ENCODE measurements around the gene SEPSECS.
"Not testable (repeated sequence)": the region's sequence is repeated elsewhere in the genome, so short reads cannot be mapped to it uniquely, and the experiment has no call there.

SEPSECS gene

GRCh38 chr4:25085671-25086070 lies 74.6 kb downstream of the SEPSECS start:
- Histone ChIP-seq H3K36me3 (ENCODE audit: insufficient read depth, low read length) (no peaks in the 10 kb centered on the region), H3K4me1 (ENCODE audit: insufficient read depth, low read length) (no peaks in the 10 kb centered on the region), H3K79me2 (ENCODE audit: insufficient read depth, low read length) (no peaks in the 10 kb centered on the region), H4K20me1 (ENCODE audit: insufficient read depth, low read length) (no peaks in the 10 kb centered on the region), H3K4me2 (ENCODE audit: insufficient read depth, low read length) (no peak overlapping the region), H3K27ac (ENCODE audit: low read length) (no peak overlapping the region), H2AFZ (ENCODE audit: low read depth, low read length) (no peak overlapping the region), H3K4me3 (ENCODE audit: low read depth in 1 of 2, low read length in 2 of 2) (no peak overlapping the region), H3K9ac (ENCODE audit: low read depth, low read length) (no peak overlapping the region), H3K9me3 (ENCODE audit: insufficient read depth, low read length, severe bottlenecking) (no peaks in the 10 kb centered on the region), H3K27me3 (ENCODE audit: insufficient read depth, low read length, poor library complexity) (no peaks in the 10 kb centered on the region)
- no peak for ATAC-seq (ENCODE audit: insufficient read depth, low read depth)
- DNase-seq: no peak
- TF ChIP-seq, protein P1, sequence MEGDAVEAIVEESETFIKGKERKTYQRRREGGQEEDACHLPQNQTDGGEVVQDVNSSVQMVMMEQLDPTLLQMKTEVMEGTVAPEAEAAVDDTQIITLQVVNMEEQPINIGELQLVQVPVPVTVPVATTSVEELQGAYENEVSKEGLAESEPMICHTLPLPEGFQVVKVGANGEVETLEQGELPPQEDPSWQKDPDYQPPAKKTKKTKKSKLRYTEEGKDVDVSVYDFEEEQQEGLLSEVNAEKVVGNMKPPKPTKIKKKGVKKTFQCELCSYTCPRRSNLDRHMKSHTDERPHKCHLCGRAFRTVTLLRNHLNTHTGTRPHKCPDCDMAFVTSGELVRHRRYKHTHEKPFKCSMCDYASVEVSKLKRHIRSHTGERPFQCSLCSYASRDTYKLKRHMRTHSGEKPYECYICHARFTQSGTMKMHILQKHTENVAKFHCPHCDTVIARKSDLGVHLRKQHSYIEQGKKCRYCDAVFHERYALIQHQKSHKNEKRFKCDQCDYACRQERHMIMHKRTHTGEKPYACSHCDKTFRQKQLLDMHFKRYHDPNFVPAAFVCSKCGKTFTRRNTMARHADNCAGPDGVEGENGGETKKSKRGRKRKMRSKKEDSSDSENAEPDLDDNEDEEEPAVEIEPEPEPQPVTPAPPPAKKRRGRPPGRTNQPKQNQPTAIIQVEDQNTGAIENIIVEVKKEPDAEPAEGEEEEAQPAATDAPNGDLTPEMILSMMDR (IDR thresholded peaks at IDR 0.05; ENCODE audit: borderline replicate concordance, extremely low read depth, low read length, poor library complexity, severe bottlenecking): no peak
- no peak for TF ChIP-seq EZH2 (IDR thresholded peaks at IDR 0.05; ENCODE audit: borderline replicate concordance, low read depth, low read length, severe bottlenecking)

DNA sequence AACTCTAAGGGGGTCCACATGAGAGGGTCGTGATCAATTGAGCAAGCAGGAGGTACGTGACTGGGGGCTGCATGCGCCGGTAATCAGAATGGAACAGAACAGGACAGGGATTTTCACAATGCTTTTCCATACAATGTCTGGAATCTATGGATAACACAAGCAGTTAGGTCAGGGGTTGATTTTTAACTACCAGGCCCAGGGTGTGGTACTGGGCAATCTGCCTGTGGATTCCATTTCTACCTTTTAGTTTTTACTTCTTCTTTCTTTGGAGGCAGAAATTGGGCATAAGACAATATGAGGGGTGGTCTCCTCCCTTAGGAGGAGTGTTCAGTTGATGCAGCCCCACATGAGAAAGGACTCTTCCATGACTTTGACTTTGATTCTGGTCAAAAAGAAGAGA lies 76.8 kb downstream of the SEPSECS start:
- H3K9me3 ChIP-seq (ENCODE audit: insufficient read depth, low read length, severe bottlenecking); H3K27me3 ChIP-seq (ENCODE audit: insufficient read depth, low read length, poor library complexity); ATAC-seq (ENCODE audit: insufficient read depth, low read depth); H3K4me3 ChIP-seq (ENCODE audit: low read depth in 1 of 2, low read length in 2 of 2); H3K79me2 ChIP-seq (ENCODE audit: insufficient read depth, low read length); H3K9ac ChIP-seq (ENCODE audit: low read depth, low read length); H4K20me1 ChIP-seq (ENCODE audit: insufficient read depth, low read length); H3K4me2 ChIP-seq (ENCODE audit: insufficient read depth, low read length); H3K27ac ChIP-seq (ENCODE audit: low read length); H3K36me3 ChIP-seq (ENCODE audit: insufficient read depth, low read length); DNase-seq; H2AFZ ChIP-seq (ENCODE audit: low read depth, low read length); H3K4me1 ChIP-seq (ENCODE audit: insufficient read depth, low read length): not testable (repeated sequence)

GRCh38 chr4:25081866-25082471 lies 78.3 kb downstream of the SEPSECS start:
- H3K27ac ChIP-seq (ENCODE audit: low read length): no peak overlapping the region
- H3K4me2 ChIP-seq (ENCODE audit: insufficient read depth, low read length): no peak overlapping the region
- H3K9ac ChIP-seq (ENCODE audit: low read depth, low read length): no peak overlapping the region
- no peaks in the 10 kb centered on the region for H3K4me1 ChIP-seq (ENCODE audit: insufficient read depth, low read length)
- no peak for ATAC-seq (ENCODE audit: insufficient read depth, low read depth)
- no peak for TF ChIP-seq EZH2 (IDR thresholded peaks at IDR 0.05; ENCODE audit: borderline replicate concordance, low read depth, low read length, severe bottlenecking)
- TF ChIP-seq, protein P1 (IDR thresholded peaks at IDR 0.05; ENCODE audit: borderline replicate concordance, extremely low read depth, low read length, poor library complexity, severe bottlenecking): no peak
- no peaks in the 10 kb centered on the region for H3K79me2 ChIP-seq (ENCODE audit: insufficient read depth, low read length)
- H3K4me3 ChIP-seq (ENCODE audit: low read depth in 1 of 2, low read length in 2 of 2): no peak overlapping the region
- DNase-seq: no peak
- H3K9me3 ChIP-seq (ENCODE audit: insufficient read depth, low read length, severe bottlenecking): no peaks in the 10 kb centered on the region
- no peaks in the 10 kb centered on the region for H4K20me1 ChIP-seq (ENCODE audit: insufficient read depth, low read length)
- H3K36me3 ChIP-seq (ENCODE audit: insufficient read depth, low read length): no peaks in the 10 kb centered on the region
- H2AFZ ChIP-seq (ENCODE audit: low read depth, low read length): no peak overlapping the region
- H3K27me3 ChIP-seq (ENCODE audit: insufficient read depth, low read length, poor library complexity): no peaks in the 10 kb centered on the region

DNA sequence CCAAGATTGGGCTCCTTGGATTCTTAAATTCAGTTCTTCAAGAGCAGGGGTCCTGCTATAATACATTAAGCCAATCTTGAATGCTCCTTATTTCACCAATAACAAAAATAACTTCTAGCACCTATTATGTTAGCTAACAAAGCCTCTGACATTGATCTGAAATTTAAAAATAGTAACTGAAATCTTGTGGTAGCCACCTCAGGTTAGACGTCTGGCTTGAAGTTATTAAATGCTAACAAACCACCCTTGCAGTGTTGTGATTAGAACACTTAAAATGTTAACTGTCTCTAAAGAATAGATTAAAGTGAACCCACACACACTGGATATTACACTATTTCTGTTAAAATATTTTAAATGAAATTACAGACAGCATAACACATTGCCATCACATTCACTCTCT lies 79.7 kb downstream of the SEPSECS start:
- TF ChIP-seq EZH2 (IDR thresholded peaks at IDR 0.05; ENCODE audit: borderline replicate concordance, low read depth, low read length, severe bottlenecking): no peak
- TF ChIP-seq, protein P1 (IDR thresholded peaks at IDR 0.05; ENCODE audit: borderline replicate concordance, extremely low read depth, low read length, poor library complexity, severe bottlenecking): no peak
- Histone ChIP-seq H4K20me1 (ENCODE audit: insufficient read depth, low read length) (no peaks in the 10 kb centered on the region), H3K27me3 (ENCODE audit: insufficient read depth, low read length, poor library complexity) (no peaks in the 10 kb centered on the region), H3K79me2 (ENCODE audit: insufficient read depth, low read length) (no peaks in the 10 kb centered on the region), H3K4me2 (ENCODE audit: insufficient read depth, low read length) (no peak overlapping the region), H3K9ac (ENCODE audit: low read depth, low read length) (no peak overlapping the region), H3K27ac (ENCODE audit: low read length) (no peak overlapping the region), H2AFZ (ENCODE audit: low read depth, low read length) (no peak overlapping the region), H3K4me1 (ENCODE audit: insufficient read depth, low read length) (no peaks in the 10 kb centered on the region), H3K4me3 (ENCODE audit: low read depth in 1 of 2, low read length in 2 of 2) (no peak overlapping the region), H3K9me3 (ENCODE audit: insufficient read depth, low read length, severe bottlenecking) (no peaks in the 10 kb centered on the region), H3K36me3 (ENCODE audit: insufficient read depth, low read length) (no peaks in the 10 kb centered on the region)
- ATAC-seq (ENCODE audit: insufficient read depth, low read depth): no peak
- DNase-seq: no peak

Data from DND-41 (cell line).